Forelimb muscle (tissue), 1 donor: ENCODE data around the gene MIER1. TPM values are rescaled to one million over a fixed set of nuclear protein-coding genes. Genes with fewer than 3 reads are reported as not detected.
"Not testable (repeated sequence)": the region's sequence is repeated elsewhere in the genome, so short reads cannot be mapped to it uniquely, and the experiment has no call there.

ENCODE experiments used
- DNase-seq: peaks from one replicate; pipeline ENCODE4 v3.0.0-alpha.2; 2013; ENCODE audit warnings: low read depth
- polyA plus RNA-seq: library from polyadenylated mRNA; unstranded; fragments of 120-200 nt; gene quantifications from one replicate; pipeline ENCODE4 v1.2.1, GENCODE V29; 2013; ENCODE audit not compliant: insufficient read length

Gene MIER1
- polyA plus RNA-seq, 1 donor = 22.8 TPM

DNA sequence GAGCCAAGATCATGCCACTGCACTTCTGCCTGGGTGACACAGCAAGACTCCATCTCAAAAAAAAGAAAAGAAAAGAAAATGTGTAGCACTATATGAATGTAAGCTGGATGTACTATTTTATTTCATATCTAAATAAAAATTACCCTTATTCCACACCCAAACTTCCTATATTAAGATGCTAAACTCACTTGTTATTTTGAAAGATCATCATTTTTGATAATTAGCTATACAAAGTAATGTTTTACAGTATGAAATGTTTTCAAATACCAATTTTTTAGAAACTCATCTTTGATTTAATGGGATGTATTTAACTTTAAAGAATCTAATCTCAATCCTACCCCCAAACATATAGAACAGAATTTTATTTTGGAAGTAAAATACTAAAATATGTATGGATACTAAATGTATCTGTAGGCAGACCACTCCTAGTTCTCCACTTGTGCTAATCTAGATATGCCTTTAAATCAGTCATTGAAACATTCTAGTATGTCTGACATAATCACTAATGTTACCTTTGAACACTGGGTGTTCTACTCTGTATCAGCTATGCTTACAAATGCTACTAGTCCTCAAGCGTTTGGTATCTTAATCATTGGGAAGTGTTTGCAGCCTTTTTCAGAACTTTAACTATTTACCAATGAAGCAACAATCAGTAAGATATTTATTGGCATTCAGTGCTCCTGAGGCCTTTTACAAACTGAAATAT, 12.9 kb downstream of the MIER1 start:
- no peak for DNase-seq

DNA sequence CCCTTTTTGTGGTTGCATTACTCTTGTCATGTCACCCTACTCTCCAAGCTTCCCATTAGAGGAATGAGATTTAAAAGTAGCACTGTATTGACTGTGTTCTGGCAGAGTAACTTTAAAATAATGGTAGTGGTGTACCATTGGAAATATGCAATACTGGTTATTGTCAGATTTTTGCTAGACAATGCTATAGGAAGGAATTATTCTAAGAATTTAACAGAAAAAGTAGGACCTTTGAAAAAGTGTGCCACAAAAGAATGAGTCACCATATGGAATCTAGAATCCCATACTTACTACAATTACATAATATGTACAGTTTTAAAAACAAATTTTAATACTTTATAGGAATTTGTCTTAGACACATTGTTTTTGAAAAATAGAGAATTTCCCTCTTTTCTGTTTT, 13.8 kb downstream of the MIER1 start:
- DNase-seq = no peak

DNA sequence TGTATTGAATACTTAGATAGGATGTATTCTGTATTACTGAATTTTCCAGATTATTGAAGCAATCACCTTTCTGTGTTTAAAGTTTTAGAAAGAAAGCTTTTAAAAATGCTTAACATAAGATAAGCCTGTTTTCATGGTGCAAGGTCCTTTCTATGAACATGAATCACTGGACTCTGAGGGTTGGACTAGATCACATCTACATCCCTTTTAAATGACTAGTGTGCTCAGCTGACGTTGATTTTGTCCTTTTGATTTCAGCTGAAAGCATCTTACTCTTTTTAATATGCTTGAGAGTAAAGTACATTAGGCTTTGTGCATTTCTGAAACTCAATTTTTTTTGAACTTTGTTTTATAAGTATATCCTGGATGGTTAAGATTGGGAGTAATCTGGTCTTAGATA, 16.2 kb downstream of the MIER1 start:
- DNase-seq = no peak

DNA sequence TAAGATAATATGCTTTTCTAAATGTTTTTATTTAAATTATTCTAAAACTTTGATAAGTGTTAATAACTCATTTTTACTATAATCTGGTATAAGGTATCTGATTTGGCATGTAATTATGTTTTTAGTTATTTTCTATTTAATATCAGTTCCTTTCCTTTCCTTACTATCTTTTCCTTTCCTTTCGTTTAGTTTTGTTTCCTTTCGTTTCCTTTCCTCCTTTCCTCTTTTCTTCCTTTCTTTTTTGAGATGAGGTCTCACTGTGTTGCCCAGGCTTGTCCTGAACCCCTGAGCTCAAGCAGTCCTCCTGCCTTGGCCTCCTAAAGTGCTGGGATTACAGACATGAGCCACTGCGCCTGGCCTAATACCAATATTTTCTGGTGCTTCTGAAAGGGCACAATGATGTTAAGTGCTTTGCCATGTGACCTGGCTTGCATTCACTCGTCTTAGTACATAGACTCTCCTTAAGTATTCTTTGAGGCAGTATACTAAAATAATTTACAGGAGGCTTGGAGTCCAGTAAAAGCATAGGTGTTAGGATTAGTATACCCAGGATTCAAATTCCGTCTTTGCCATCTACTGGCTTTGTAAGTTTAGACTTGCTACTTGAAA, 18.7 kb downstream of the MIER1 start:
- no peak for DNase-seq

DNA sequence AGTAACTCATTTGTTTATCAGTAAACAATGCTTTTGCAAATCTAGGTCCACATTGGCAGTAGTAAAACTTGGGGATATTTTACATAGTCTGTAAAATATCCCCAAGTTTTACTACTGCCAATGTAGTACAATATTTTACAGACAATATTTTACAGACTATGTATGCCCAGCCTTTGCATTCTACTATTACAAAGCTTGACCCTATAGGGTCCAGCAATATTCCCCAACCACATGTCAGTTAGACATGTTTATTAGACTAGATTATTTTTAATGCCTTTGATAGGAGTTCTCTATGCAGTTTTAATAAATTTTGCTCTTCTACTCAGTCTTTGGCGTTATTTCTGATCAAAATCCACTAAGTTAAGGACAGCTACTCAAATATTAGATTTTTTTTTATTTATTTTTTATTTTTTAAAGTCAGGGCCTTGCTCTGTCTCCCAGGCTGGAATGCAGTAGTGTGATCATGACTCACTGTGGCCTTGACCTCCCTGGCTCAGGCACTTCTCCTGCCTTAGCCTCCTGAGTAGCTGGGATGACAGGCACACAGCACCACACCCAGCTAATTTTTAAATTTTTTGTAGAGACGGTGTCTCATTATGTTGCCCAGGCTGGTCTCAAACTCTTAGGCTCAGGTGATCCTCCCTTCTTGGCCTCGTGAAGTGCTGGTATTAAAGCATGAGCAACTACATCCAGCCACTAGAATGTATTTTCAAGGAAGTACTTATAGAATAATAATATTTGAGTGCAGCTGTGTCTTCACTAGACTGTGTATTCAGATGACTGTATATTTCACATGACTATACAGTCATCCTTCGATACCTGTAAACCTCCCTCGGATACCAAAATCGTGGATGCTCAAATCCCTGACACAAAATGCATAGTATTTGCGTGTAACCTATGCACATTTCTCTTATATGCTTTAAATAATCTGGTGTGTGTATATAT, 19.8 kb downstream of the MIER1 start:
- DNase-seq = no peak

DNA sequence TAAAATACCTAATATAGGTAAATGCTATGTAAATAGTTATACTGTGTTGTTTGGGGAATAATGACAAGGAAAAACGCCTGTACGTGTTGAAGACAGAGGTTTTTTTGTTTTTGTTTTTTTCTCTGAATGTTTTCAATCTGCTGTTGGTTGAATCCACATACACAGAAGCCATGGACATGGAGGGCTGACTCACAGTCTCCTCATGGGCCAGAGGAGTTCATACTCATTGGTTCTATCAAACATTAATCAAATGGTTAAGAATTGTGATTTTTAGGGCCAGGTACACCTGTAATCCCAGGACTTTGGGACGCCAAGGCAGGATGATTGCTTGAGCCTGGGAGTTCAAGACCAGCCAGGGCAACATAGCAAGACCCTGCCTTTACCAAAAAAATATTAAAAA, 20.5 kb downstream of the MIER1 start:
- DNase-seq = no peak

DNA sequence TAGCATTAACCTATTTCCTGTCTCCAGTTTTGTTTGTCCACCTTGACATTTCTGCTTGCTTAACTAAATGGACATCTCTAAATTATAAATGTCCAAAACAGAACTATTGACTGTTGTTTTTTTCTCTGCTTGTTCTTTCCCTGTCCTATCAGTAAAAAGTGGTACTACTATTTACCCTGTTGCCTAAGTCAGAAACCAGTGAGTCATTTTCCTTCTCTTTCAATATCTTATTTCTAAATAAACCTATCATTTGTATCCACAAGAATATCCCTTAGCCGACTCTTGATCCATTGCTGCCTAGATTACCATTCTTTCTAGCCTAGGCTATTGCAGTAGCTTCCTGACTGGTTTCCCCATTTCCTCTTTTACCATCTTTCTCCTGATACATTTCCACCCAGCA, 22.5 kb downstream of the MIER1 start:
- no peak for DNase-seq

DNA sequence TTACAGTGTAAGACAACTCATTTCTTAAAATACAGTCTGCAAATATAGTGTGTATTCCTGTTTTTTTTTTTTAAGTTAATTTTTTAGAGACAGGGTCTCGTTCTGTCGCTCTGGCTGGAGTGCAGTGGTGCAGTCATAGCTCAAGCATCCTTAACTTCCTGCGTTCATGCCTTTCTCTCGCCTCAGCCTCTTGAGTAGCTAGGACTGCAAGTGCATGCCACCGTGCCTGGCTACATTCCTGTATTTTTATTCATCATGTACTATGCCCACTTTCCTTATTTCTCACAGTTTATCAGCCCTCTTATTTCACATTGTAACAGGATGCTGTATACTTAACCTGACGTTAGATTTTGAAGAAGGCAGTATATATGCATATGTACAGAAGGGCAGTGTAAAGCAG, 26.7 kb downstream of the MIER1 start:
- no peak for DNase-seq

DNA sequence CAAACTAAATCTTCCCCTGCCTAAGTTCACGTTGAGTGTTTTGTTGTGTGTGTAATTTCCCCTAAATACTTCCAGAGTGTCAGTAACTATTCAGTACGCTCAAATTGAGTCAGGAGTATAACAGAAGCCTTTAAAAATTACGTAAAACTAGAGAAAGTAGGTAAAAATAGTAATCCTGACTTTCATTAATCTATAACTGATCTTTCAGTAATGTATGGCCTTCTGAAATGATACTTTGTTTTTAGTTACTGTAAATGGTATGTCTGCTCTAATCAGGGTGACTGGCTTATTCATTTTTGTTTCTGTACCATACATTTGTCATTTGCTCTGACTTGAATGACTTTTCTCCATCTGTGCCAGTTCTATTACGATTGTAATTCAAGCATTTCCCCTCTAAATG, 29.4 kb downstream of the MIER1 start:
- no peak for DNase-seq

DNA sequence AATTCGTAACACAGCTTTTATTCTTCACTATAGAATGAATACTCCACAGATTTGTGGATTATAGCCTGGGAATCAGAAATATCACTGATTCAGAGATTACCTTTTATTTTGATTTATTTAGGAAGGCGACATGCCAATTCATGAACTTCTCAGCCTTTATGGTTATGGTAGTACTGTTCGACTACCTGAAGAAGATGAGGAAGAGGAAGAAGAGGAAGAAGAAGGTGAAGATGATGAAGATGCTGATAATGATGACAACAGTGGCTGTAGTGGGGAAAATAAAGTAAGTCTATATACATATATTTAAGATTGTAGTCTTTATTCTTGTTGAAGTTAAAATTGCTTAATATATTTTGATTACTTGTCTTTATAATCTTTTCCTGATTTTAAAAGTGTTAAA, 33.1 kb downstream of the MIER1 start:
- no peak for DNase-seq

DNA sequence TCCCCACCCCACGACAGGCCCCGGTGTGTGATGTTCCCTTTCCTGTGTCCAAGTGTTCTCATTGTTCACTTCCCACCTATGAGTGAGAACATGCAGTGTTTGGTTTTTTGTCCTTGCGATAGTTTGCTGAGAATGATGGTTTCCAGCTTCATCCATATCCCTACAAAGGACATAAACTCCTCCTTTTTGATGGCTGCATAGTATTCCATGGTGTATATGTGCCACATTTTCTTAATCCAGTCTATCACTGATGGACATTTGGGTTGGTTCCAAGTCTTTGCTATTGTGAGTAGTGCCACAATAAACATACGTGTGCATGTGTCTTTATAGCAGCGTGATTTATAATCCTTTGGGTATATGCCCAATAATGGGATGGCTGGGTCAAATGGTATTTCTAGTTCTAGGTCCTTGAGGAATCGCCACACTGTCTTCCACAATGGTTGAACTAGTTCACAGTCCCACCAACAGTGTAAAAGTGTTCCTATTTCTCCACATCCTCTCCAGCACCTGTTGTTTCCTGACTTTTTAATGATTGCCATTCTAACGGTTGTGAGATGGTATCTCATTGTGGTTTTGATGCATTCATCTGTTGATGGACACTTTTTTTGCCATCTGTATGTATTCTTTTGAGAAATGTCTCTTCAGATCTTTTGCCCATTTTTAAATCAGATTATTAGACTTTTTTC, 41.5 kb downstream of the MIER1 start:
- DNase-seq = not testable (repeated sequence)

DNA sequence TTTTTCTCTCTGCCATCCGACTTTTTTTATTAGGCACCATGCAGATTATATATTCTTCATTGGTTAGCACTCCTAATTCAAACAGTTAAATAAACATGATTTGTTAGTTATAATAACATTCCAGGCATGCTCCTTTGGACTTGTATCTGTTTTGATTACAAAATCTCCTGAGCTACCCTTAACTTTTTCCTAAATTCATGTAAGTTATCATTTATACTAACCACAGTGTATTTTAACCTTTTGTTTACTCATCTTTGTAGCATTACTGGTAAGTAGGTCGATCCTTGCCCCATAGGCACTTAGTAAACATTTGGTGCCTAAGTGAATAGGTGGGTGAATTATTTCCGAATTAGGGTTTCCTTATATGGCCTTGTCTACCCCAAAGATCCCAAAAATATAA, 43.8 kb downstream of the MIER1 start:
- no peak for DNase-seq

DNA sequence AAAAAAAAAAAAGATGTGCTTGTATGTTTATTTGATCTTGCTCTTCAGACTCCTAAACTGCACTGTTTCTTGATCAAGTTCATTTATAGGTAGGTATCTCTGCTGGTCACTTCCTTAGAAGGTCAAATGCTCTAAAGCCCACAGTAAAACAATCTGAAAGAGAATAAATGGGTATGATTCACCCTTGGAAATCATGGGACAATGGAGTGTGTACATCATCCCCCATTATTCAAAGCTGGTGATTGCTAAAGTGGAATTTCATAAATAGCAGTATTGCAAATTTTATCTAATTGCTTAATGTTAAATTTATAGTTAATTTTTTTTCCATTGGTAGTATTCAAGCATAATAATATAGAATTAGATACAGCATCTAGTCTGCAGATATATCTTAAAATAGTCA, 53.4 kb downstream of the MIER1 start:
- DNase-seq = no peak

DNA sequence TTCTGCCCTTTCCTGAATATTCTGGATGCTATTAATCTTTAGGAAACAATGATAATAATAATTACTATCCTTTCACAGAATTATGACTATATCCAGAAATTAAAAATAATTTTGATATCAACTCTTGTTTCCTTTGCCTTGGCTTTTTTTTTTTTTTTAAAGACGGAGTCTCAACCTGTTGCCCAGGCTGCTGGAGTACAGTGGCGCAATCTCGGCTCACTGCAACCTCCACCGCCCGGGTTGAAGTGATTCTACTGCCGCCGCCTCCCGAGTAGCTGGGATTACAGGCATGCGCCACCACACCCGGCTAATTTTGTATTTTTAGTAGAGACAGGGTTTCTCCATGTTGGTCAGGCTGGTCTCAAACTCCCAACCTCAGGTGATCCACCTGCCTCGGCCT, 54.8 kb downstream of the MIER1 start:
- DNase-seq = not testable (repeated sequence)

DNA sequence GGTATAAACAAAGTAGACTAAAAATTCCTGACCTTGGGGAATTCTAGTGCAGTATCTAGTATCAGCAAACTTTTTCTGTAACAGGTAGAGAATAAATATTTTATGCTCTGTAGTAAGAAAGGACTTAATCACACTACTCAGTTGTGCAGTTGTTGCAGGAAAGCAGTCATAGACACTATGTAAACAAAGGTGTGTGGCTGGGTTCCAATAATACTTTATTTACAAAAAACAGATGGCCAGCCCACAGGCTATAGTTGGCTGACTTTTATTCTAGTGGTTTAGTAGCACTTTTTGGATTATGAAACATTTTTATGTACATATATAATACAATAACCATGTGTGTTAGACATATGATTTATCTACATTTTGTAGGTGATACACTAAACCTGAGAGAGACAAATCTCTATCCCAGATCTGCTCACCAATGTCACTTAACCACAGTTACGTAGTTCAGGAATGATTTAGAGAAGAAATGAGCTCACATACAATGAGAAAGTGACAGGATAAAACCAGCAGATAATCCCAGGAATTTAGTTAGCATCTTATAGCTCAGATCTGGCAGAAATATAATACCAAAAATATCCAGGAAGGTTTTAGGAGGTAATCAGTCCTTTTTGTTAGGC, 56.1 kb downstream of the MIER1 start:
- DNase-seq = no peak

DNA sequence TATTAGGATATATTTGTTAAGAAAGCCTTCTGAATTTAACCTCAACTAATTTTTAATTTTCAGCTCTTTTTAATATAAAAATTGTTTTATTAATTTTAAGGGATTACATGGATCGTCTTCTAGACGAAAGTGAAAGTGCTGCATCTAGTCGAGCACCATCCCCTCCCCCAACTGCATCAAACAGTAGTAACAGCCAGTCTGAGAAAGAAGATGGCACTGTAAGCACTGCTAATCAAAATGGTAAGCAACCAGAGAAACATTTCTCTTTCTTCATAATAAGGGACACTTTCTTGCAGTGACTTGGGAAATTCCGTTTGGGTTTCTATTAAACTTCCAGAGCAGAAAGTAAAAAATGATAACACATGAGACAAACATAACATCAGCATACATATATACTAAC, 56.9 kb downstream of the MIER1 start:
- DNase-seq = no peak

DNA sequence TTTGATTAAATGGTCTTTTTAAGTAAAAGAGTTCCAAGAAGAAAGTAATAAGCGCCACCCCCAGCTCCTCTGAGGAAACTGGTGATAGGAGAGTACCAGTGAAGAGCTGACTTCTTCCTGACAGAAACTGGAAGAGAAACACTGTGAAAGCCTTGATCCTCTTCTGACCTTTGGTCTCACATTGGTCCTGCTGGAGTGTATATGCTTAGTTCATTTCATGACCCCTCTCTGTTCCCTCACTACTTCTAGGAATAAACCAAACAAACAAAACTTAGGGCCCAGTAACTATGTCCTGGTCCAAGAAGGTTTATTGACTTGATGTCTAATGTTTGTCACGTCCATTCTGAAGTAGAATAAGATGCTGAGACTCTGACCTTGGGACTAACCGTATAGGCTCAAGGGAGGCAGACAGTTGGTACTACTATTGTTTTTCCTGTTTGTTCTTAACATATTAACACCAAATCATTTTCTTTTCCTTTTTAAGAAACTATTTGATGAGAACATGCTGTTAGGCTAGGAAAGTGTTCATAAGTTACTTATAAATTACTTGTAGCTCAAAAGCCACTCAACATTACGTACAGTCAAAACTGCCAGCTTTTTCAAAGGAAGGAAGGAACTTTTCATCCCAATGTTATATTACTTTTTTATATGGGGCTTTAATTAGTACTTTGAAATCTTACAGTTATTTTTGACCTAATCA, 57.9 kb downstream of the MIER1 start:
- no peak for DNase-seq

DNA sequence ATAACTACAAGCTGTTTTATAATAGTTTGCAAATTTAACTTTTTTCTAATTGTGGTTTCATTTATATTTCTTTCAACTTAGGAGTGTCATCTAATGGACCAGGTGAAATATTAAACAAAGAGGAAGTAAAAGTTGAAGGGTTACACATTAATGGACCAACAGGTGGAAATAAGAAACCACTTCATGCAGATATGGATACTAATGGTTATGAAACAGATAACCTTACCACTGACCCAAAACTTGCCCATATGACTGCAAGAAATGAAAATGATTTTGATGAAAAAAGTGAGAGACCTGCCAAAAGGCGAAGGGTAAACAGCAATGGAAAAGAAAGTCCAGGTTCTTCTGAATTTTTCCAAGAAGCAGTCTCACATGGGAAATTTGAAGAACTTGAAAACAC, 59.7 kb downstream of the MIER1 start:
- no peak for DNase-seq

DNA sequence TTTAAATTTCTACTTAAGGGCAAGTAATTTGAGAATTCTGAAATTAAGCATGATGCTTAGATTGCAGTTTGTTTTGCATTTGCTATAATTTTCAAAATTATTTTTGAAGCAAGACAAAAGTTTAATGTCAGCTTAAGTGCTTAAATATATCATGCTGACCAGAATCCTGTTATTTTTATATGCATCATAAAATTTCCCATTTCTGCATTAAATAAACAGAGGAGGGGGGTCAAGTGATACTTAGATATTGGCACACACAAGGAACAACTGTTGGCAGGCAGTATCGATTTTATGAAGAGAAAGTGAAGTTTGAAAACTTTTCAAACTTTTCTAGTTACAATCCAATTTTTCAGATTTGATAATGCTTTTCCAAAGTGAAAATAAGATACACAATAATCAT, 61.0 kb downstream of the MIER1 start:
- no peak for DNase-seq

DNA sequence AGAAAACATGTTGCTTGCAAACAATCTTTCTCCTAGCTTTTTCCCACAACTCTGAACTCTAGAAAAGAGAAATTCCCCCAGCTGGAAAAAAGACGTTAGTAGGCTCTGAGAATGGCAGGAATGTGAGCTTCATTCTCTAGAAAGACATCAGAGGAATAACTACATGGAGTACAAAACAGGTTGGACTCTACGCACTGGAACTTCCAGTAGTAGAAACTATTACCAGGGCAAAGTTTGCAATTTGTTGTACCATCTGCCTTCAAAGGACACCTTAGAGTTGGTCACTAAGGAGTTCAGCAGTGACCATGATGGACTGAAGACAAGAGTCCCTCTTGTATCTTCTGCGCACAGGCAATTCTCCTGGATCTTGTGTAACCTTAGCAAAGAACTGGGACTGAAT, 68.3 kb downstream of the MIER1 start:
- no peak for DNase-seq
